ENCODE measurements around the gene CHMP5.

The CHMP5 gene

DNA sequence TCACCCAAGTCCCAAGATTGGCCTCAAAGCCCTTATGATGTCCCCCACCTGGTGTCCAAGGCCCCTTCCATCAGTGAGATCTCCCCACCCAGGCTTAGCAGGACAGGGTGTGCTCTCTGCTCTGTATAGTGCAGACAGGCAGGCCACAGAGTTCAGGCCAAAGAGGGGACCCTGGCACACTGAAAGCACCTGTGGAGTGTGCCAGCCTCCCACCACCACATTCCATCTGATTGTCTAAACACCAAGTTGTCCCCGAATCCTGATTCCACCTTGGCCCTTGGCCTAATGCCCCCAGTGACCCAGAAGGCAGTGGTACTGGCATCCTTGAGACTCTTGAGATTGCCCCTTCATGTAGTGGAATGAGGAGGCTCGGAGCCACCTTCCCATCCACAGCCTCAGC, 19.5 kb upstream of the CHMP5 start:
- no peaks in the 10 kb centered on the region for H3K27me3 ChIP-seq (ENCODE audit: insufficient read depth, low read length)
- H3K4me1 ChIP-seq (ENCODE audit: control insufficient read depth, insufficient read depth, low read length, unreplicated experiment), result no peaks in the 10 kb centered on the region
- H2AFZ ChIP-seq (ENCODE audit: low read length, unreplicated experiment), result no peak overlapping the region
- H3K36me3 ChIP-seq (ENCODE audit: insufficient read depth, low read length), result no peaks in the 10 kb centered on the region
- H3K4me3 ChIP-seq (ENCODE audit: low read depth, low read length), result no peak overlapping the region
- H3K79me2 ChIP-seq (ENCODE audit: control insufficient read depth, insufficient read depth, low read length, unreplicated experiment), result no peaks in the 10 kb centered on the region
- H3K27ac ChIP-seq (ENCODE audit: low read depth, low read length), result no peak overlapping the region

DNA sequence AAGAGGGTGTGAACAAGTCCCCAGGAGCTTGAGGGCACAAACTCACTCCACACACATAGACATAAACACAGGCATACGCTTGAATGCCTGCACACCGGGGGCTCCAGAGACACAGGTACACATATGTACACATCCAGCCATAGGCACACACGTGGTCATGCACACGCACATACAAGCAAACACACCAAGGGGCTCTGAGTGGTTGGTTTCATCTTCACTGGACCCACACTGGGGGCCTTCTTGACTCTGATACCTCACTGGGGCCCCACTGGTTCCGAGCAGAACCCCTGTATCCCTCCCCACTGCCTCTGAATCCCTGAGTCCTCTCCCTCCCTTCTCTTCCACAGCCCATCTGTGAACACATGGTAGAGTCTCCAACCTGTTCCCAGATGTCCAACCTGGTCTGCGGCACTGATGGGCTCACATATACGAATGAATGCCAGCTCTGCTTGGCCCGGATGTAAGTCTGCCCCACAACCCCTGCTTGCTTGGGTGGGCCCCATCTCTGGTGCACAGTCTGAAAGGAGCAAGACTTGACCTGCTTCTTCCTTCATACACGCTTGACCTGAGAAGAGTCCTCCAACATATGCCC, 18.5 kb upstream of the CHMP5 start:
- no peak overlapping the region for H3K4me3 ChIP-seq (ENCODE audit: low read depth, low read length)
- H3K27ac ChIP-seq (ENCODE audit: low read depth, low read length), result no peak overlapping the region
- H3K36me3 ChIP-seq (ENCODE audit: insufficient read depth, low read length), result no peaks in the 10 kb centered on the region
- no peaks in the 10 kb centered on the region for H3K27me3 ChIP-seq (ENCODE audit: insufficient read depth, low read length)
- H3K79me2 ChIP-seq (ENCODE audit: control insufficient read depth, insufficient read depth, low read length, unreplicated experiment), result no peaks in the 10 kb centered on the region
- no peak overlapping the region for H2AFZ ChIP-seq (ENCODE audit: low read length, unreplicated experiment)
- no peaks in the 10 kb centered on the region for H3K4me1 ChIP-seq (ENCODE audit: control insufficient read depth, insufficient read depth, low read length, unreplicated experiment)

DNA sequence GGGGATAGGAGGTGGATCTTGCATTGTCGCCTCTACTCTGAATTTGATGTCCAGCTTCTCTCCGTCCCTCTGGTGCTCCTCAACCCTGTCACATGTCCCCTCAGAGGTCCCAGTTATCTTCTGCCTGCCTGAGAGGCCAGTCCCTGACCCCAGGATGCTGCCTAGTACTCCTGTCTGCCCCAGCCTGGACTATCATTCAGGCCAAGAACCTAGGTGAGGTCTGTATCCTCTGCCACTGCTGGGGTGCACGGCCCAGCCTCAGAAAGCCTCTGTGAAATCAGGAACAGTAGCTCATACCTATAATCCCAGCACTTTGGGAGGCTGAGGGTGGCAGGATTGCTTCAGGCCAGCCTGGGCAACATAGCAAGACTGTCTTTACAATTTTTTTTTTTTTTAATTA, 16.2 kb upstream of the CHMP5 start:
- H3K4me3 ChIP-seq (ENCODE audit: low read depth, low read length), result no peak overlapping the region
- H3K27ac ChIP-seq (ENCODE audit: low read depth, low read length), result no peak overlapping the region
- H2AFZ ChIP-seq (ENCODE audit: low read length, unreplicated experiment), result no peak overlapping the region
- H3K36me3 ChIP-seq (ENCODE audit: insufficient read depth, low read length), result no peaks in the 10 kb centered on the region
- no peaks in the 10 kb centered on the region for H3K79me2 ChIP-seq (ENCODE audit: control insufficient read depth, insufficient read depth, low read length, unreplicated experiment)
- no peaks in the 10 kb centered on the region for H3K27me3 ChIP-seq (ENCODE audit: insufficient read depth, low read length)
- no peaks in the 10 kb centered on the region for H3K4me1 ChIP-seq (ENCODE audit: control insufficient read depth, insufficient read depth, low read length, unreplicated experiment)

DNA sequence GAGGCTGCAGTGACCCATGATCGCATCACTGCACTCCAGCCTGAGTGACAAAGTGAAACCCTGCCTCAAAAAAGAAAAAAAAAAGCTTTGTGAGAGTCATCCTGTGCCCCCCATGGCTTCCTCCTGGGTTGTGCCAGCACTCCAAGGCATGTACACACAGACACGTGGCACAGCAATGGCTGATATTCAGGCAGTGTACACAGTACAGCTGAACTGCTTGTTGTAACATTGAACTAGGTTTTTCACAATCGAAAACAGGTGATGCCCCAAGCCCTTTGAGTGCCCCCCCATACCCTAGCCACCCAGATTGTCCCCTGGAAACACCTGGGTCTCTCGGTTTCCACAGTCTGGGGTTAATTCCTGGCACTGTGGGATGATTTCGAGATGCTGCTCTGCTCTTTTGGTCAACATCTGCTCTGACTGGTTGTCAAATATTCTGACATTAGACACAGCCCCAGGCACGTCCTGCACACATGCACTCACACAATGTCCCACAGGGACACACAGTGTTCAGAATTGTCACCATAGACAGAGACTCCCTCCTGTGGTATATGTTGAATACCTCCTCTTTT, 15.7 kb upstream of the CHMP5 start:
- H3K27ac ChIP-seq (ENCODE audit: low read depth, low read length), result no peak overlapping the region
- no peaks in the 10 kb centered on the region for H3K4me1 ChIP-seq (ENCODE audit: control insufficient read depth, insufficient read depth, low read length, unreplicated experiment)
- H2AFZ ChIP-seq (ENCODE audit: low read length, unreplicated experiment), result no peak overlapping the region
- H3K79me2 ChIP-seq (ENCODE audit: control insufficient read depth, insufficient read depth, low read length, unreplicated experiment), result no peaks in the 10 kb centered on the region
- no peaks in the 10 kb centered on the region for H3K36me3 ChIP-seq (ENCODE audit: insufficient read depth, low read length)
- H3K27me3 ChIP-seq (ENCODE audit: insufficient read depth, low read length), result no peaks in the 10 kb centered on the region
- no peak overlapping the region for H3K4me3 ChIP-seq (ENCODE audit: low read depth, low read length)

DNA sequence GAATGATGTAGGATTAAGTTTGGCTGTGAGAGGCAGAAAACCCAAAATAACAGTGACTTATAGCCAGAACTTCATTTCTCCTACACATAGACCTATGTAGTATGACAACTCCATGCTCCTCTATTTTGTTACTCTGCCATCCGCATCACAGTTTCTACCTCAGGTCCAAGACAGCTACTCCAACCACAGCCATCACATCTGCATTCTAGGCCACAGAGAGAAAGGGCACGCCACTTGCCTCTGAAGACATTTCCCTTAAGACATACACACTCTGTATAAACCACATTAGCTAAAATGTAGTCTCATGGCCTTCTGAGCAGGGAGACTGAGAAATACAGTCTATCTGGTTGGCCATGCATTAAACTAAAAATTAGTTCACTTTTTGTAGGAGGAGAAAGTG, 14.9 kb upstream of the CHMP5 start:
- Histone ChIP-seq H3K4me3 (ENCODE audit: low read depth, low read length) (no peak overlapping the region), H3K79me2 (ENCODE audit: control insufficient read depth, insufficient read depth, low read length, unreplicated experiment) (no peaks in the 10 kb centered on the region), H3K36me3 (ENCODE audit: insufficient read depth, low read length) (peaks cover 5% of the 10 kb centered on the region; the same call in 1 of the 2 replicates), H2AFZ (ENCODE audit: low read length, unreplicated experiment) (no peak overlapping the region), H3K27me3 (ENCODE audit: insufficient read depth, low read length) (no peaks in the 10 kb centered on the region), H3K4me1 (ENCODE audit: control insufficient read depth, insufficient read depth, low read length, unreplicated experiment) (no peaks in the 10 kb centered on the region), H3K27ac (ENCODE audit: low read depth, low read length) (no peak overlapping the region)

DNA sequence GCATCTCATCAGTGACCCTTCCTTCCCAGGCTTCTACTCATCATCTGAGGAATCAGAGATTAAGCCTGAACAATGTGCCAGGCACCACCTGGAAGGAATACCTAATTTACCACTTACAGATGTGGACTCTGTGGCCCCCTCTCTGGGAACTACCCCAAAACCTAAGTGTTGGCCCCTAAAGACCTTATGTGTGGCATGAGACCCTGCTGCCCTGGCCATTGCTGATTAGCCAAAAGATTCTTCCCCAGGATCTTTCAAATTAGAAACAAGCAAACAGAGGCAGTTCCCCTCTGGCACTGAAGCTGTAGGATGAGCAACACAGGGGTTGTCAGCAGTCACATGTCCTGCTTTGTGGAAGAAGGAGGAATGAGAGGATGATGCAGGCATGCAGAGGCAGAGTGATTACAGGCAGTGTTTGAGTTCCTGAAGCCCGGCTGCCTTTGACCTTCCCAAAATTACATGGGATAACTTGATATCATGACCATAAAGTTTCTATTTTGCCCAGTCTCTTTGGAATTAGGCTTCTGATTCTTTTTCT, 14.3 kb upstream of the CHMP5 start:
- Histone ChIP-seq H3K36me3 (ENCODE audit: insufficient read depth, low read length) (peaks cover 8% of the 10 kb centered on the region; the same call in 1 of the 2 replicates), H3K27me3 (ENCODE audit: insufficient read depth, low read length) (no peaks in the 10 kb centered on the region), H3K79me2 (ENCODE audit: control insufficient read depth, insufficient read depth, low read length, unreplicated experiment) (no peaks in the 10 kb centered on the region), H3K4me1 (ENCODE audit: control insufficient read depth, insufficient read depth, low read length, unreplicated experiment) (no peaks in the 10 kb centered on the region), H2AFZ (ENCODE audit: low read length, unreplicated experiment) (no peak overlapping the region), H3K4me3 (ENCODE audit: low read depth, low read length) (no peak overlapping the region), H3K27ac (ENCODE audit: low read depth, low read length) (no peak overlapping the region)

DNA sequence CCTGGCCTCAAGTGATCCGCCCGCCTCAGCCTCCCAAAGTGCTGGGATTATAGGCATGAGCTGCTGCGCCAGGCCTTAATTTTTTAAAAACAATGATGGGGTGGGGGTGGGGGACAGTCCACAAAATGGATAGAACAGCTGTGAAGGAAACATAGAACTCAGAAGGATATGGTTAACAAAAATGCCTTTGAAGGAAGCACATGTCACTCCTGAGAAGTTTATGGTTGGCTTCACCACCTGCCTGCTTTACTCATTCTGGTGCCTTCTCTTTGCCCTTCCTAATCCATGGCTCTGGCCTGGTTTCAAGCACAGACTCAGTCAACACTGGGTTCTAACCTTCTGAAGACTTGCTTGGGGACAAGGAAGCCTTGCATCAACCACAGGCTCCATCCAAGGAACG, 10.6 kb upstream of the CHMP5 start:
- no peak overlapping the region for H3K4me3 ChIP-seq (ENCODE audit: low read depth, low read length)
- H3K79me2 ChIP-seq (ENCODE audit: control insufficient read depth, insufficient read depth, low read length, unreplicated experiment), result no peaks in the 10 kb centered on the region
- peaks cover 24% of the 10 kb centered on the region for H3K36me3 ChIP-seq (ENCODE audit: insufficient read depth, low read length)
- H3K27ac ChIP-seq (ENCODE audit: low read depth, low read length), result no peak overlapping the region
- H2AFZ ChIP-seq (ENCODE audit: low read length, unreplicated experiment), result no peak overlapping the region
- H3K4me1 ChIP-seq (ENCODE audit: control insufficient read depth, insufficient read depth, low read length, unreplicated experiment), result no peaks in the 10 kb centered on the region
- no peaks in the 10 kb centered on the region for H3K27me3 ChIP-seq (ENCODE audit: insufficient read depth, low read length)

DNA sequence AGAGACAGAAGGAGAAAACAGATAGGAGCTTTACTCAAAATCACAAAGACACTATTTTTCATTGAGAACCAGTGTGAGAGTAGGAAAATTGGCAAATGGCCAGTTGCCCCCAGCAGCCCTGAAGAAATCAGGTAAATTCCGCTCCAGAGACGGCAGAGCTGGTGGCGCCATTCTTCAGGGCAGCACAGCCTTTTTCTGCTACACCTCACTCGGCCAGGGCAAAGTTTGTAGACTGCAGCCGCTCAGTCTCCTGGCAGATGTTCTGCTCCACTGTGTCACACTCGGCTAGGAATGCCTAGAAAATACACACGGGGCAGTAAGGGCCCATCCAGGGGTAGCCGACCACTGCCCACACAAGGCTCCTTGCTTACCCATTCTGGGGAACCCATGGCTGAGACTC, 9.8 kb upstream of the CHMP5 start:
- peaks cover 32% of the 10 kb centered on the region for H3K36me3 ChIP-seq (ENCODE audit: insufficient read depth, low read length)
- no peak overlapping the region for H3K27ac ChIP-seq (ENCODE audit: low read depth, low read length)
- no peaks in the 10 kb centered on the region for H3K27me3 ChIP-seq (ENCODE audit: insufficient read depth, low read length)
- H3K4me1 ChIP-seq (ENCODE audit: control insufficient read depth, insufficient read depth, low read length, unreplicated experiment), result no peaks in the 10 kb centered on the region
- H2AFZ ChIP-seq (ENCODE audit: low read length, unreplicated experiment), result no peak overlapping the region
- H3K4me3 ChIP-seq (ENCODE audit: low read depth, low read length), result no peak overlapping the region
- peaks cover 4% of the 10 kb centered on the region for H3K79me2 ChIP-seq (ENCODE audit: control insufficient read depth, insufficient read depth, low read length, unreplicated experiment)

DNA sequence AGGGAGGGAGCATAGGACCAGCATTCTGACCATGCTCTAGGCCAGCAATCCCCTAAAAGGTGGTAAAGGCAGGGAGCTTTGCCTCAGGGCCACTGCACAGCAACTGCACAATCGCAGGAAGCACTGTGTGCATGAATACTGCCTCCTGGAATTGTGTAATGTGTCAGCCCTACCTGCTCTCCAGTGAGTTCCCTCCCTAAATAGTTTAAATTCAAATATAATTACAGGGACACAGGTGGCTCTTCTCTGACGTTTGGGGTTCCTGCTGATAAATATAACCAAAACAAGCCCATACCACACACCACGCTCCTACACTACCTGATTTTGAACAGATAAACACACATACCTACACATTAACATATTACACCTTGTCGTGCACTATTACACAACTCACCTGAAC, 9.4 kb upstream of the CHMP5 start:
- no peak overlapping the region for H2AFZ ChIP-seq (ENCODE audit: low read length, unreplicated experiment)
- H3K79me2 ChIP-seq (ENCODE audit: control insufficient read depth, insufficient read depth, low read length, unreplicated experiment), result peaks cover 4% of the 10 kb centered on the region
- no peaks in the 10 kb centered on the region for H3K4me1 ChIP-seq (ENCODE audit: control insufficient read depth, insufficient read depth, low read length, unreplicated experiment)
- no peaks in the 10 kb centered on the region for H3K27me3 ChIP-seq (ENCODE audit: insufficient read depth, low read length)
- H3K36me3 ChIP-seq (ENCODE audit: insufficient read depth, low read length), result peaks cover 34% of the 10 kb centered on the region
- no peak overlapping the region for H3K27ac ChIP-seq (ENCODE audit: low read depth, low read length)
- H3K4me3 ChIP-seq (ENCODE audit: low read depth, low read length), result no peak overlapping the region

DNA sequence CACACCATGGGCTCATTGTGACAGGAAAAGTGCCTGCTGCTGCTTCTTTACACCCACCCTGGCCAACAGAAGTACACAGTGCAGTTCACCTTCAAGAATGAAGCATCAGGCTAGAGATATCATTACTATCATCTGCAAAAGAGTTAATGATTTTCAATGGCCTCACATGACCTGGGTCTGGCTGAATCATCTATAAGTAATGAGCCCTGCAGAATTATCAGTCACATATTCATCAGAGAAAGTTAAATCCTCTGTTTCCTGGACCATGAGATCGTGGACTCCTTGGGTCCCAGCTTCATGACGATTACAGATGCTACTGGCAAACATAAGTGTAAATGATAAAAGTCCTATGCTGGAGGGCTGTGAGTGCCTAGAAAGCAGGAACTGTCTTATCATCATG, 8.6 kb upstream of the CHMP5 start:
- Histone ChIP-seq H3K79me2 (ENCODE audit: control insufficient read depth, insufficient read depth, low read length, unreplicated experiment) (peaks cover 10% of the 10 kb centered on the region), H3K27ac (ENCODE audit: low read depth, low read length) (no peak overlapping the region), H3K4me3 (ENCODE audit: low read depth, low read length) (no peak overlapping the region), H3K27me3 (ENCODE audit: insufficient read depth, low read length) (no peaks in the 10 kb centered on the region), H3K36me3 (ENCODE audit: insufficient read depth, low read length) (peaks cover 42% of the 10 kb centered on the region), H2AFZ (ENCODE audit: low read length, unreplicated experiment) (no peak overlapping the region), H3K4me1 (ENCODE audit: control insufficient read depth, insufficient read depth, low read length, unreplicated experiment) (no peaks in the 10 kb centered on the region)

DNA sequence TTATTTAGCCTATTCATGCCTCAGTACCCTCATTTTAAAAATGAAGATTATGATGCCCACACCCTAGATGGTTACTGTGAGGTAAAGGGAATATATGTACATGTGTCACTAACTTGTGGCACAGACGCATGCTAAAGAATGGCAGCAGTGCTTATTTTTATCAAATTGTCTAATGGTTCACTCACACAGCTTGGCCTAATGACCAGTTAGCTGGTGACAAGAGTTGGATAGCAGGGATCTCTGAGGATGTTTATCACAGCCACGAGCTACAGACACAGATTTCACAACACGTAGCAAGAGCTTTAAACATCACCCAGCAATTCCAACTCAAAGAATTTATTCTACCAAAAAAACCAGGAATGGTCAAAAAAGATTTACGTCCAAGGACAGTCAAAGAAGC, 7.6 kb upstream of the CHMP5 start:
- H3K27ac ChIP-seq (ENCODE audit: low read depth, low read length), result no peak overlapping the region
- H3K4me3 ChIP-seq (ENCODE audit: low read depth, low read length), result no peak overlapping the region
- H3K27me3 ChIP-seq (ENCODE audit: insufficient read depth, low read length), result no peaks in the 10 kb centered on the region
- H3K4me1 ChIP-seq (ENCODE audit: control insufficient read depth, insufficient read depth, low read length, unreplicated experiment), result no peaks in the 10 kb centered on the region
- no peak overlapping the region for H2AFZ ChIP-seq (ENCODE audit: low read length, unreplicated experiment)
- H3K79me2 ChIP-seq (ENCODE audit: control insufficient read depth, insufficient read depth, low read length, unreplicated experiment), result peaks cover 17% of the 10 kb centered on the region
- peaks cover 43% of the 10 kb centered on the region for H3K36me3 ChIP-seq (ENCODE audit: insufficient read depth, low read length)
